ENCODE results near the gene GIMAP8.
A peak's percentile ranks its signal among the peaks of the same experiment; 100 is the strongest.

The GIMAP8 gene

GRCh38 chr7:150411606-150412005, 38.8 kb upstream of the GIMAP8 start:
- ATAC-seq: no peak
- no peak for DNase-seq

GRCh38 chr7:150412016-150412415, 38.4 kb upstream of the GIMAP8 start:
- ATAC-seq: no peak
- DNase-seq: no peak

- DNase-seq (no peak), ATAC-seq (no peak)
These were observed 37.6 kb upstream of the GIMAP8 start for GRCh38 chr7:150412518-150413488.

- ATAC-seq: no peak
These were observed 36.8 kb upstream of the GIMAP8 start for GRCh38 chr7:150413640-150414081.

GRCh38 chr7:150415161-150416153, 35.0 kb upstream of the GIMAP8 start:
- no peak for ATAC-seq
- no peak for DNase-seq

More at GRCh38 chr7:150413640-150414081, 36.8 kb upstream of the GIMAP8 start:
- DNase-seq: no peak

GRCh38 chr7:150417239-150417638, 33.2 kb upstream of the GIMAP8 start:
- DNase-seq (no peak), ATAC-seq (no peak)

- DNase-seq: no peak
- no peak for ATAC-seq
These were observed 32.6 kb upstream of the GIMAP8 start for GRCh38 chr7:150417863-150418262.

GRCh38 chr7:150420242-150420641, 30.2 kb upstream of the GIMAP8 start:
- ATAC-seq (no peak), DNase-seq (no peak)

- peak; percentile 88 for DNase-seq
- peak; percentile 94 for ATAC-seq
These were observed 29.3 kb upstream of the GIMAP8 start for GRCh38 chr7:150420987-150421674.

- DNase-seq (no peak), ATAC-seq (no peak)
These were observed 28.6 kb upstream of the GIMAP8 start for GRCh38 chr7:150421831-150422230.

- DNase-seq (no peak), ATAC-seq (no peak)
These were observed 24.8 kb upstream of the GIMAP8 start for GRCh38 chr7:150425670-150426069.

- ATAC-seq (peak; percentile 76), DNase-seq (peak; percentile 50)
These were observed 21.6 kb upstream of the GIMAP8 start for GRCh38 chr7:150428671-150429451.

- DNase-seq (no peak), ATAC-seq (no peak)
These were observed 20.7 kb upstream of the GIMAP8 start for GRCh38 chr7:150429699-150430098.

- DNase-seq (no peak), ATAC-seq (no peak)
These were observed 19.9 kb upstream of the GIMAP8 start for GRCh38 chr7:150430465-150431085.

GRCh38 chr7:150431839-150432658, 18.4 kb upstream of the GIMAP8 start:
- ATAC-seq: no peak
- no peak for DNase-seq

- ATAC-seq (peak; percentile 9), DNase-seq (no peak)
These were observed 17.2 kb upstream of the GIMAP8 start for GRCh38 chr7:150432915-150433892.

GRCh38 chr7:150434240-150434639, 16.2 kb upstream of the GIMAP8 start:
- ATAC-seq: no peak
- DNase-seq: no peak

GRCh38 chr7:150435047-150435389, 15.4 kb upstream of the GIMAP8 start:
- ATAC-seq: no peak
- DNase-seq: no peak

Measured in stimulated activated naive CD8-positive, alpha-beta T cell treated with anti-CD3 and anti-CD28 coated beads, Interleukin-15, Interleukin-2, amounts not matched to agents 100 U/mL and 50 U/mL, for 24 hours (primary cell).